ENCODE results near the gene ARHGAP27. TPM values are rescaled to one million over a fixed set of nuclear protein-coding genes. Genes with fewer than 3 reads are reported as not detected.
"Not testable (repeated sequence)": the region's sequence is repeated elsewhere in the genome, so short reads cannot be mapped to it uniquely, and the experiment has no call there.

ARHGAP27 gene
- total RNA-seq, 1 experiment from 2014 or later, result 171 TPM

GRCh38 chr17:45447650-45448049, 15.0 kb upstream of the ARHGAP27 start:
- not testable (repeated sequence) for DNase-seq (ENCODE audit: low spot score)

- not testable (repeated sequence) for DNase-seq (ENCODE audit: low spot score)
Observed at GRCh38 chr17:45446872-45447625, 14.4 kb upstream of the ARHGAP27 start.

- not testable (repeated sequence) for DNase-seq (ENCODE audit: low spot score)
Observed at GRCh38 chr17:45445901-45446743, 13.5 kb upstream of the ARHGAP27 start.

- DNase-seq (ENCODE audit: low spot score), result not testable (repeated sequence)
Observed at GRCh38 chr17:45444856-45445820, 12.5 kb upstream of the ARHGAP27 start.

- not testable (repeated sequence) for DNase-seq (ENCODE audit: low spot score)
Observed at GRCh38 chr17:45444301-45444700, 11.6 kb upstream of the ARHGAP27 start.

GRCh38 chr17:45443371-45444260, 10.9 kb upstream of the ARHGAP27 start:
- DNase-seq (ENCODE audit: low spot score), result not testable (repeated sequence)

- DNase-seq (ENCODE audit: low spot score), result no peak
Observed at GRCh38 chr17:45441526-45442310, 9.0 kb upstream of the ARHGAP27 start.

GRCh38 chr17:45440839-45441515, 8.3 kb upstream of the ARHGAP27 start:
- DNase-seq (ENCODE audit: low spot score), result not testable (repeated sequence)

- DNase-seq (ENCODE audit: low spot score), result peak; percentile 88
Observed at GRCh38 chr17:45440161-45440778, 7.6 kb upstream of the ARHGAP27 start.

GRCh38 chr17:45438931-45439610, 6.4 kb upstream of the ARHGAP27 start:
- DNase-seq (ENCODE audit: low spot score), result peak; percentile 75

GRCh38 chr17:45437465-45438283, 5.0 kb upstream of the ARHGAP27 start:
- DNase-seq (ENCODE audit: low spot score), result no peak

GRCh38 chr17:45436625-45437464, 4.2 kb upstream of the ARHGAP27 start:
- no peak for DNase-seq (ENCODE audit: low spot score)

GRCh38 chr17:45436161-45436560, 3.5 kb upstream of the ARHGAP27 start:
- DNase-seq (ENCODE audit: low spot score), result no peak

GRCh38 chr17:45435481-45435880, 2.8 kb upstream of the ARHGAP27 start:
- DNase-seq (ENCODE audit: low spot score), result no peak

GRCh38 chr17:45433159-45433535, 477 bp upstream of the ARHGAP27 start:
- no peak for DNase-seq (ENCODE audit: low spot score)

Data from HT-29 (cell line).